IMR-90 (cell line): ENCODE data around the gene CYFIP1.

Source experiments
- CHD1 ChIP-seq: IDR thresholded peaks from 2 replicates; pipeline ENCODE4 v1.6.1; 2012; ENCODE audit warnings: low read depth, low read length, improper control_type of control experiment
- MXI1 ChIP-seq: IDR thresholded peaks from 2 replicates; pipeline ENCODE4 v1.6.1; 2012; ENCODE audit warnings: low read depth, mild to moderate bottlenecking, low read length, moderate library complexity, borderline replicate concordance
- POLR2A ChIP-seq: IDR thresholded peaks from 2 replicates; pipeline ENCODE4 v1.6.1; 2012; ENCODE audit warnings: mild to moderate bottlenecking, low read depth, low read length
- TF ChIP-seq, protein P1 (sequence below): conservative IDR thresholded peaks from 2 replicates; pipeline ENCODE4 v1.5.1; 2012; ENCODE audit warnings: mild to moderate bottlenecking, low read depth, low read length, improper control_type of control experiment

DNA sequence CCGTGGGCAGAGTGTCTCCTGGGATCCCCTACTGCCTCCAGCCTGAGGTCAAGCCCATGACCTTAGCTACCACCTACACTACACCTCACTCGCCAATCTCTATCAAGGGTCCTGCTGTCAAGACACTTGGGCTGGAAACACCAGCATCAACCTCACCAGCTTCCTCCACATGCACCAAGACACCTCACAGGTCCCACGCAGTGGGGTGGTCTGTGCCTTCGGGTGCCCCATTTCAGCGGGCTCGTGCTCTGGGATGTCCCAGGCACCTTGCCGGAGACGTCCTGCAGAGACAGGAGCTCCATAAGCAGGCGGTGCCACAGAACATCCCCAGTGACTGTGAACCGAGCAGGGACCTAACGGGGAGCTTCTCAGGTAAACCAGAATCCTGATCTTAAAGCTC is 20.0 kb downstream of the CYFIP1 start:
- TF ChIP-seq, protein P1, sequence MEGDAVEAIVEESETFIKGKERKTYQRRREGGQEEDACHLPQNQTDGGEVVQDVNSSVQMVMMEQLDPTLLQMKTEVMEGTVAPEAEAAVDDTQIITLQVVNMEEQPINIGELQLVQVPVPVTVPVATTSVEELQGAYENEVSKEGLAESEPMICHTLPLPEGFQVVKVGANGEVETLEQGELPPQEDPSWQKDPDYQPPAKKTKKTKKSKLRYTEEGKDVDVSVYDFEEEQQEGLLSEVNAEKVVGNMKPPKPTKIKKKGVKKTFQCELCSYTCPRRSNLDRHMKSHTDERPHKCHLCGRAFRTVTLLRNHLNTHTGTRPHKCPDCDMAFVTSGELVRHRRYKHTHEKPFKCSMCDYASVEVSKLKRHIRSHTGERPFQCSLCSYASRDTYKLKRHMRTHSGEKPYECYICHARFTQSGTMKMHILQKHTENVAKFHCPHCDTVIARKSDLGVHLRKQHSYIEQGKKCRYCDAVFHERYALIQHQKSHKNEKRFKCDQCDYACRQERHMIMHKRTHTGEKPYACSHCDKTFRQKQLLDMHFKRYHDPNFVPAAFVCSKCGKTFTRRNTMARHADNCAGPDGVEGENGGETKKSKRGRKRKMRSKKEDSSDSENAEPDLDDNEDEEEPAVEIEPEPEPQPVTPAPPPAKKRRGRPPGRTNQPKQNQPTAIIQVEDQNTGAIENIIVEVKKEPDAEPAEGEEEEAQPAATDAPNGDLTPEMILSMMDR: no peak
- TF ChIP-seq CHD1: no peak
- no peak for TF ChIP-seq POLR2A
- TF ChIP-seq MXI1: no peak
